T-helper 2 cell treated with Interferon-gamma antibody and Interleukin-4, amounts not matched to agents 100 ng/mL and 5 ng/mL, for 36 hours (primary cell): ENCODE results near the gene FUNDC2. TPM values are rescaled to one million over a fixed set of nuclear protein-coding genes. Genes with fewer than 3 reads are reported as not detected.
"Not testable (repeated sequence)": the region's sequence is repeated elsewhere in the genome, so short reads cannot be mapped to it uniquely, and the experiment has no call there.

Experiments
- intact Hi-C: fragments of 100-400 bp; cut with micrococcal nuclease; formaldehyde crosslinking; loops from one replicate; pipeline ENCODE4 v1.15.1; 2023
- total RNA-seq: library from RNA; stranded (reverse); gene quantifications from 2 replicates; pipeline ENCODE4 v1.2.3, GENCODE V29; 2022

FUNDC2 gene, protein sequence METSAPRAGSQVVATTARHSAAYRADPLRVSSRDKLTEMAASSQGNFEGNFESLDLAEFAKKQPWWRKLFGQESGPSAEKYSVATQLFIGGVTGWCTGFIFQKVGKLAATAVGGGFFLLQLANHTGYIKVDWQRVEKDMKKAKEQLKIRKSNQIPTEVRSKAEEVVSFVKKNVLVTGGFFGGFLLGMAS
- total RNA-seq = 51.2 and 54.4 TPM in 2 replicates

DNA sequence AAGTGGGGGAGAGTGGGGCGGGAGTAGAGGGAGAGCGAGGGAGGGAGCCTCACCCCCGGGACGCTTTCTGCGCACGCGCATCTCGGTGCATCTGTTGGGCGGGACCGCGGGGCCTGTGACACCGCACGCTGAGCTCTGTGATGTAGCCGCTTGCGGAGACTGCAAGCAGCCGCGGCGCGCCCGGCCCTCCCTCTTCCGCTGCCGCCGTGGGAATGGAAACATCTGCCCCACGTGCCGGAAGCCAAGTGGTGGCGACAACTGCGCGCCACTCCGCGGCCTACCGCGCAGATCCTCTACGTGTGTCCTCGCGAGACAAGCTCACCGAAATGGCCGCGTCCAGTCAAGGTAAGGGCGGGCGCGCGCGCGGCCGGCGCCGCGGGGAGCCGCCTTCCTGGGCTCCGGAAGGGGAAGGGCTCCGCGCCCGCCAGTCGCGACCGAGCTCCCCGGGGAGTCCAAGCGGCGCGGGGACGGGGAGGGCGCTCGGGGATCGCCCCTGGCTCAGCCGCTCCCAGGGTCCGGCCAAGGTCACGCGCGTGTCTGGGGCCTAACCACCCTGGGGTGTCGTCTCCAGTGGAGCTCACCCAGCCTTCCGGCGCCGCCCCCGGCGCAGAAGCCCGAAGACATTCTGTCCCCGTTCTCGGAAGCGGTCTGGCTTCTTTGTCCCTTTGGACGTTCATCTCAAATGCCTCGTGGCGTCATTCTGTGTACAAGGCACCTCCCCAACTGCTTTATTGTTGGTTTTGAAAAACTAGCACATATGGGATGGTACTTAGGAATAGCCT lies at the start of gene FUNDC2:
FUNDC2 (plus strand) TSS at position 118 of the 782 bp plus-strand sequence; CDS start at position 213, 95 bp downstream.
- intact Hi-C loops = loop anchor here (1.0 to 2.0 kb wide), 3 partner anchors 30 to 46 kb away; partner anchors contain the start of genes BRCC3, CMC4 and MTCP1

DNA sequence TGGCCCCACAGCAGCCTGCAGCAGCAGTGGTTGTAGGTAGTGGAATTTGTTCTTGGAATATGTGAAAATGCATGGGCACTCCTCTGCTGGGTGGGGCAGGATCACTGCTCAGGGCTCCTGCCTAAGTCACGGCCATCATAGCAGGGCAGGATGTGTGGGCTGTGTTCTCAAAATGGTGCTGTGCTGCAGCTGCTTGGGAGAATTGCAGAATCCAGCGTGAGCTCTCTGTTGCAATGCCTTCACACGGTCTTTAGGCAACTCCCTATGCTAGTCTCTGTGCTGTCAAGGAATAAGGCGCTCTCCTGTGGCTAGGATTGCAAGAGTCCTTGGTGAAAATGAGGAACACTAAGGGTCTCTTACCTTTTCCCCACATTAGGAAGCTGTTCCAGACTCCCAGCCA lies 47.0 kb upstream of the FUNDC2 start:
- intact Hi-C loops = loop anchor here (2.0 to 5.0 kb wide), 4 partner anchors 47 to 169 kb away; partner anchors contain the start of genes BRCC3, CMC4, FUNDC2 and MTCP1

DNA sequence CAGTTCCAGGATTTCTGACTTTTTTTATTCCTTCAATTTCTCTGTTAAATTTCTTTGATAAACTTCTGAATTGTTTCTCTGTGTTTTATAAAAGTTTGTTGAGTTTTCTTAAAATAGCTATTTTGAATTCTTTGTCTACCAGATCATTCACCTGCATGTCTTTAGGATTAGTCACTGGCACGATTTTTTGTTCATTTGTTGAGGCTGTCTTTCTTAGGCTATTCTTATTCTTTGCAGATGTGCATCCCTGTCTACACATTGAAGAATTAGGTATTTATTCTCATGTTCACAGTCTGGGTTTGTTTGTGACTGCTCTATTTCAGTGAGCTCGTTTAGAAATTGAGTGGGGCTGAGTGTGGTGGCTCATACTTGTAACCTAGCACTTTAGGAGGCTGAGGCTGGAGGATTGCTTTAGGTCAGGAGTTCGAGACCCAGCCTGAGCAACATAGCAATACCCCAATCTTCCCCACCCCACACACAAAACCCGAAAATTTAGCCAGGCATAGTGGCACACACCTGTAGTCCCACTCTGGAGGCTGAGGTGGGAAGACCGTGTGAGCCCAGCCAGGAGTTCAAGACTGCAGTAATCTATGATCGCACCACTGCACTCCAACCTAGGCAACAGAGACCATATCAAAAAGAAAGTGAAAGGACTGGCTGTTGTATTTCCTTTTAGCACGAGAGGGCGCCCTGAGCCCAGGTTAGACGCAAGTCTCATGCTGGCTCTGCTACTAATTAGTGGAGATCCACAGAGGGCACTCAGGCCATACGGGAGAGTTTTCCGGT lies 46.1 kb upstream of the FUNDC2 start:
- intact Hi-C loops = loop anchor here (1.0 to 5.0 kb wide), 5 partner anchors 46 to 168 kb away; partner anchors contain the start of genes BRCC3, CMC4, FUNDC2 and MTCP1

DNA sequence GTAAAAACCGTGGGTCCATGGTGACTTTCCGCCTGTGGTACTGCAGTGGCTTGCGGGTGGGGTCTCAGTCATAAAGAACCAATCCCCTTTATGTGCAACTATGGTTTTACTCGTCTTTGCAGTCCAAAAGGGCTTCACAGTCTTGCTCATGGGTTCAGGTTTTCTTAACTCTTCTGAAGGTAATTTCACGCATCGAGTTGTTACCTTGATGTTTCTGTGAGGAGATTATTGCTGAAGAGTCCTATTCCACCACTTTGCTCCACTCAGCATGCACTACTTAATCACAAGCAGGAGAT lies 45.6 kb upstream of the FUNDC2 start:
- intact Hi-C loops = loop anchor here (1.0 to 5.0 kb wide), 5 partner anchors 46 to 168 kb away; partner anchors contain the start of genes BRCC3, CMC4, FUNDC2 and MTCP1

DNA sequence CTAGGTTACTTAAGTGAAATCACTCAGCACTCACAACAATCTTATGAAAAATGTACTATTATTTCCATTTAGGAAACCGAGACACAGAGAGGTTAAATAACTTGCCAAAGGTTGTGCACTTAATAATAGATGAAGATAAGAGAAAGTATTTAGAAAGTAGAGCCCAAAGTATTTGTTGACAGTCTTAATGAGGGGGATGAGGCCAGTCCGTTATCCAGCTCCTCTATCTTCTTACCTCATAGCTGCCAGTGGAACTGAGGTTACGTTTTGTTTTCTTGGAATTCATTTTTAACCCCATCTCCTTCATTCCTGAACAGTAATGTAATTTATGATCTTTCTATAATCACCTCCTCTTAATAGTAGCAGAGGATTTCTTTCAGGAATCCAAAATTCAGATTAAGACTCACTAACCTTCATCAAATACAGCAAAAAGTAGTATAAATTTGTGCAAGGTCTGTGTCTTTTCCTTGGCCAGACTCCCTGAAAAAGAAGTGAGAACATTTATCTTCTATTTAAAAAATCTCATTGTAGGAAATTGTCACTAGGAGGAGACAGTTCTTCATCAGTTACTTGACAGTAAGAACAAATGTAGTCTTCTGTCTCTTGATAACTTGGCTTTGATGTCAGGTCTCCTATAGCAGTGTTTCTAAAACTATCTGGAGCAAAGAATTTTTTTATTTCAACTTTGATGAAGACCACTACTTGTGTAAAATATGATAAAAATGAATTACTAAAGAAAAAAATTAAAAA lies 39.6 kb upstream of the FUNDC2 start:
- intact Hi-C loops = no loop called here

DNA sequence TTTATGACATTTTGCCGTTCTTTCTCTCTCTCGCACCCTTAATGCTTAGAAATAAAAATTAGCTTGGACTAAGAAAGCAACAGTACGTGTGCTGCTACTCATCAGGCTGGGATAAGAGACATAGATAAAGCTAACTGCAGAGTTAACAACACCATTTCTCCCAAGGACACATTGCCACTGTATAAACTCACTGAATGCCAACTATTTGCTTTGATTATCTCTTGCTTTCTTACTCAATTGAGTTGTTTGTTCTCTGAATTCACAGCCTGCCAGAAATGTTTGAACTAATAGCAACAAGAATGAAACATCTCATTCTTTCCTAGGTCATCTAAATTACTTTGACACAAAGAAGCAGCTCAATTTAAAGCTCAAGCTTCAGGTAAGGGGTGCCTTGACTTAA lies 38.7 kb upstream of the FUNDC2 start:
- intact Hi-C loops = no loop called here

DNA sequence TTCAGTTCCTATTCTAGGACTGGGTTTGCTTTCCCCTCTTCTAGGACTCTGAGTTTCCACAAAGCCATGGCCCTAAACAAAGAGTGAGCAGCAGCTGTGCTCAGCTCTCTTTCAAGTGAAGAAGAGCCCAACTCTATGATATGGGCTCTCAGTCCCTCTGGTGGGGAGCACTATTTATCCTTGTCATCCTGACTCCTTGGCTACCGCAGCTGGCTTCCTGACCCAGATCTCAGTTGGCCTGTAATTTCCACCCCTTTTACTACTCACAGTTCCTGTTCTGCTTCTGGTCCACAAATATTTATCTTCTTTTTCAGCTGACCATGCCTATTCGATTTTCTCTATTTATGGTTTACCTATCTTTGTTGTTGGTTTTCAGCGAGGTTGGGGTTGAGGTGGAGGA lies 37.9 kb upstream of the FUNDC2 start:
- intact Hi-C loops = no loop called here

DNA sequence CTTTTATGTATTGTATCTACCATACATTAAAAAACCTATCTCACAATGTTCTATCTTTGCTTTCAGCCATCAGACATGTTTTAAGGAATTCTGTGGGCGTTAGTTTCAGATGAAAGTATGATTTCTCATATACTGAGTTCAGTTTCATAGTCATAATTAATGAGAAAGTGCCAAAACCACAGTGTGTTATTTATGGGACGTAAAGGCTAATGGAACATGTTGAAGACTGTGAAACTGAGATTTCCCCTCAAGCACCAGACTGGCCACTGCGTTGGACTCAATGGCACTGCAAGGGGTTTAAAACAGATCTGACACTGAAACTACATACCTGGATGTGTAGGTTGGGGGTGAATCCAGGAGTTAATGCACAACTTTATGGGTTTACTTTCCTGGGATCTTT lies 36.1 kb upstream of the FUNDC2 start:
- intact Hi-C loops = no loop called here

DNA sequence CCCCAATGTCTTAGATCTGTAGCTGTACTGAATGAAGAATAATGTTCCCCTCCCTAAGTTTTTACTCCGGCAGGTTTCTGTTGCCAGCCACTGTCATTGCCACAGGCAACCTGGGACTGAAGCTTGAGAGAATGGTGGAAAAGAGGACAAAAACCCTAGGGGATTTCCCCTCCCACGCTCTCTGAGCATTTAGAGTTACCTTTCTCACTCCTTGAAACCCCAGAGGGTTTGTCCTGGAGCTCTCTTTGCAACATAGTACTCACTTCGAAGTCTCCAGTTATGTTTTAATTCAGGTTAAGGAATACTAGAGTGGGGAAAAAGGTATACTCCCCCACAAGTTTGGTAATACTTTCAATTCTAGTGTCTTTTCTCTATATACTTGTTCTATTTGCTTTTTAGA lies 35.6 kb upstream of the FUNDC2 start:
- intact Hi-C loops = no loop called here

DNA sequence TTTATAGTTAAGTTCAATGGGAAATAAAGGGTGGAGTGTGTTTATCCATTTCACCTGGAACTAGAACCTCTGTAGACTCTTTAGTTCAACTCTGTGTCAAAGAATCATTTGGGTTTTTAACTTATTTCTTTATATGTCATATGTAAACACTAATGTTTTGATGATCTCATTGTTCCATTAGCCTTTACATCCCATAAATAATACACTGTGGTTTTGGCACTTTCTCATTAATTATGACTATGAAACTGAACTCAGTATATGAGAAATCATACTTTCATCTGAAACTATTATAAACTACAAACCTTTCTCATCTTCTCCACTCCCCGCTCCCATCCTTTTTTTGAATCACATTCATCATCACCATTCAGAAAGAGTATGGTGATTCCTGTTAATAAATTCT lies 35.2 kb upstream of the FUNDC2 start:
- intact Hi-C loops = no loop called here

DNA sequence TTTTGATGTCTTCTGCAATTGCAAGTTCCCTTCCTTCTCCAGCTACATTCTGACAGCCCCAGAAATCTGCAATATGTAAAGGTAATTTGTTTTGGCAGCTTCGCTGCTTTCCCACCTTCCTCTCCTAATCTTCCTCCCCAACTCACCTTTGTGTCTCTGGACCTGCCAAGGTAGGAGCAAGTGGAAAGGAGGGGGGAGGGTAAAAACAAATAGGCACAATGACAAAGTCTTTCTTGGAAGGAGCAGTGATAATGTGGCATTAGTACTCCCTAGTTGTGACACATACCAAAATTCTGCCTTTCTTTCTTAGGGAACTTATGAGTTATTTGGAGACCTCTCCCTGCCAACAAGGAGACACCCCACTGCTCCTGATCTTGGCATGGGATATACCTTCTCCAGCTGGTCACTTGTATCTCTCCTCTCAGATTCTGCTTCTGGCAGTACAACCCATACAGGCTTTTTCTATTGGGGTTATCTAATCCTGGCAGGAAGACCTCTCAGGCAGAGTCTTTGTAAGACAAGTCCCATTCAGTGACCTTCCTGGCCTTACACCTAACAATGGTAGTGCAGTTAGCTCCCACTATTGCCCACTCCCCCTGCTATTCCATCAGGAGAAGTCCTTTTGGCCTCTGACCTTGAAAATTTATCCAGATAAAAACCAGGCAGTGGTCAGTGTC lies 28.3 kb upstream of the FUNDC2 start:
- intact Hi-C loops = no loop called here

DNA sequence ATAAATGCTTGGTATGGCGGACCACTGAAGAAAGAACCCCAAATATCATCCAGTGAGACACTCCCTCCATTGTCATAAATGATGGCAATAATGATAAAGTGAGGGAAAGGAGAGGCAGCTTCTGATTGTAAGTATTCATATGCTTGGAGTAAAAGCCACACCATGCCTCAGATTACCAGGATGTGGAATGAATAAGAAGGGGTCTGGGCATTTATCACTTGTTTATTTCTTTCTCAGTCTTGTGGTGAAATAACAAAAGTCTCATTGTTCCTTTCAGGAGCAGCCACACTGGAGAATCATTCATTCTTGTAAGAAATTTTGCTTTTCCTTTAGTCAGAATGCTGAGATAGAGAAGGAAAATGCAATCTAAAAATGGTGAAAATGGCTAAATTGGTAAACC lies 25.8 kb upstream of the FUNDC2 start:
- intact Hi-C loops = no loop called here

DNA sequence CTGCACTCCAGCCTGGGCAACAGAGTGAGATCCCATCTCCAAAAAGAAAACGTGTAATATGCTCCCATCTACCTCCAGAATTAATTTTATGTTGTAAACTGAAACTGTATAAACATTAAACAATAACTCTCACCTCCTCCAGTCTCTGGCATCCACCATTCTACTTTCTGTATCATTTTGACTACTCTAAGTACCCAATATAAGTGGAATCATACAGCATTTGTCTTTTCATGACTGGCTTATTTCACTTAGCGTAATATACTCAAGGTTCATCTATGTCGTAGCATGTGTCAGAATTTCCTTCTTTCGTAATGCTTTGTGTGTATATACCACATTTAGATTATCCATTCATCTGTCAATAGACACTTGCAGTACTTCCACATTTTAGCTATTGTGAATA lies 24.8 kb upstream of the FUNDC2 start:
- intact Hi-C loops = no loop called here

DNA sequence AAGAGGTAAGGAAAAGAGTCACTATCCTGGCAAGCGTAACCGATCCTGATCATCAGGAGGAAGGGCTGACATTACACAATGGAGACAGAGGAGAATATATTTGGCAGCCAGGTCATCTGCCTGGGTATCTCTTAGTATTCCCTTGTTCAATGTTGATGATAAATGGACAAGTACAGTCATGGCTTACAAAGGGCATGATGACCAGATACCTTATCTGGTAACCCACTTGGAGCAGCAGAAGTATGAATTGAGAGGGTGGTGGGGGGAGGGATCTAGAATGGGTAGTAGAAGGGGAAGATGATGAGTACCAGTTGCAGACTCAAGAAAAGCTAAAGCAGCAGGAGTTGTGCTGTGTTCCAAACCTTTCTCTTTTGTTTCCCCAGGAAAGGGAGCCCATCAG lies 21.5 kb upstream of the FUNDC2 start:
- intact Hi-C loops = no loop called here

DNA sequence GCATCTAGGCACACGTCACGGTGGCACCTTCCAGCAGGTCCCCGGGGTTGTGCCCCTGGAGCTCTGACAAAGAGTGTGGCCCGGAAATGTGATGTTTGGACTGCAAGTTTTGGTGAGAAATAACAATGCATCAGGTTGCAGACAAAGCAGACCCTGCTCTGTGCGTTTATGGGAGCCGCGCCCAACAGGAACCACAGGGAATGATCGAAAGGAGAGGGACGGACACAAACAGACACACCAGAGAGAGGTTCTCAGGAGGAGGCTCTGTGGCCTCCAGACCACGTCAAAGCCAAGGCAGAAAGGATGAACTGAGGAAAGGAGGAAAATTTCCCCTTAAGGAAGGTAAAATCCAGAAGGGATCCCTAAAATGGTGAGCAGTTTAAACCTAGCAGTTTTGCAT lies 20.3 kb upstream of the FUNDC2 start:
- intact Hi-C loops = not testable (repeated sequence)

DNA sequence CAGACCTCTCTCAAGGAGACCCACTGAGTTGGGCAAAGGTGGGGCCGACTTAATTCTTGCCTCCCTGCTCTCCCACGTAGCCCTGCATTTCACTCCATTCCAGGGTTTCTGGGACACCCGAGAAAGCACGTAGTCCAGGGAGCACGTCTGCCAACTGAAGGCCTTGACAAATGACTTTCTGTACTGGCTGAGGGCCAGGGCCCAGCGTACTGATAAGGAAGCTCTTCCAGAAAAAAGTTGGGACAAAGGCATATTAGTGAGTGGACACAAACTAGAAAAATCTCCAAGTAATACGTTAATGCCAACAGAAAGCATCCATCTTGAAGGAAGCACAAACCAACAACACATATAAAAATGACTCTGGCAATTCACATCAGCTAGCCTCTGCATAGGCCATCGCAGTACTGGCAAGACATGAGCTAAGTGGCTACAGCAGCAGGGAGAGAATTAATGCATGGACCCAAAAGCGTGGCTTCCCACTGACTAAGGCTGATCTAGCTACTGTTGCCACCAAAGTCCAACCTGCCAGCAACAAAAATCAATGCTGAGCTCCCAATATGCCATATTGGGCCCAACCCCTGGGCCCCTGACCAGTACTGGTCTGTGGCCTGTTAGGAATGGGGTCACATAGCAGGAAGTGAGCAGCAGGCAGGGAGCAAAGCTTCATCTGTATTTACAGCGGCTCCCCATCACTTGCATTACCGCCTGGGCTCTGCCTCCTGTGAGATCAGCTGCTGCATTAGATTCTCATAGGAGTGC lies 19.6 kb upstream of the FUNDC2 start:
- intact Hi-C loops = not testable (repeated sequence)

DNA sequence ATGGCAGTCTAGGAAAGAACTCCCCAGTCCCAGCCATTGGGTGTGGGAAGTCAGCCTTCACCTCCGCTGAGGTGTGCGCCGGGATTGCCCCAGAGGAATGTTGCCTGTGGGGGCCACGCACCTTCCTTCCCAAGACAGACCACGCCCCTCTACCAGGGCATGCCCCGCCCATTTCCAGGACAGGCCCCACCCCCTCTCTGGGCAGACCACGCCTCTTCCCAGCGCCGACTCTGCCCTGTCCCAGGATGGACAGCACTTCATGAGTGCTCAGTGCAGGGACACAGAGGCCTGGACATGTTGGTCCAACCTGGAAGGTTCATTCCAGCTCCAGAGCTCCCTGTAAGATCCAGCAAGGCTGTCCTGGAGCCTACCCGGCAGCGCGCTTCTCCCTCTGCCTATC lies 18.1 kb upstream of the FUNDC2 start:
- intact Hi-C loops = not testable (repeated sequence)

DNA sequence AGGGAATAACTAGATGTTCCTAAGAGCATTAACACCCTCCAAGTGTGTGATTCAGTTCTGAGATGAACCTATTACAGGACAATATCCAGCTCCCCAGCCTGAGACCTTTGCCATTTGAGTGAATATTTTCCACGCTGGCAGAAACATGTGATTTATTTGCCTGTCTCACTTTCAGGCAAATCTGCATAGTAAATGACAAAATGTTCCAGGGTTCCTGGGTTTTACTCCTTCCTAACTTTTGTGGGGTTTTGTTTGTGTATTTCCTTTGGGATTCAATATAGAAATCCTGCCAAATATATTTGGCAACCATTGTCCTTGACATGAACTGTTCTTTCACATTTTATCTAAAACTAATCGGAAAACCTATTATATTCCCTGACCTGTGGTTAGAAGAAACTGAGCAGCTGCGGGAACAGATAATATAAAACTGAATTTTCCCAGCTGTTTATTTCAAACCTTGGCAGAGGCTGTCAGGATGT lies 16.6 kb upstream of the FUNDC2 start:
- intact Hi-C loops = no loop called here

DNA sequence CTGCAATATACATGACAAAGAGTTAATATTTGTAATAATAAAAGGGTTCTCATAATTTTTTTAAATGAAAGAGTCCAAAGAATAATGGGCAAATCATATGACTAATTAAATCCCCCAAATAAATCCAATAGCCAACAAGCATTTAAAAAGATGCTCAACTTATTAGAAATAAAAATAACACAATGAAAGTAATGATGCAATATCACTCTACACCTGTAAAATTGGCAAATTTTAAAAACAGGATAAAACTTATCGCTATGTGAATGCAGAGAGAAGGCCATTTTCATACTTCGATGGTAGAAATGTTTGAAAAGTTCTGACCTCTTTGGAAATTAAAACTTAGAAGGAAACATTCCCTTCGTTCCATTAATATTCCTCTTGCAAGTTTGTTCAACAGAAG lies 6.1 kb upstream of the FUNDC2 start:
- intact Hi-C loops = no loop called here

DNA sequence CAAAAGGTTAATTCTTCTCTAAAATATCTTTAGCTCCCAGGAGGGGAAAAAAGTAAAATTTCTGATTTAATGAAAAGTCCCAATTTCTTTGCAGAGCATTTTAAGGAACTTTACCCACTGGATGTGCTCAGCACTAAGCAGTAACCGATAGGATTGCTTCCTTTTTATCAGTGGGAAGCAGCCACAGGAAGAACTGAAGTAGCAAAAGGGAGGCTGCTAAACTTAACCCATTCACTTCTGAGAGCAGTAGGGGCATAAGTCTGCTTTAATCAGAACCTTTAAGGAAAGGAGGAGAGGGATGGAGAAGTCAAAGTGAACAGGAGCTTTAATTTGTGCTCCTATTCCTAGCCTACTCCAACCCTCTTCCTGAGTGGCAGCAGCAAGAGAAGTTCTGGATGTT lies 4.1 kb upstream of the FUNDC2 start, which contains the start of gene F8:
F8 (minus strand) TSS at position 139 of the 400 bp plus-strand sequence. CDS start 171 bp downstream, outside the sequence.
- intact Hi-C loops = no loop called here
